HG03097 (cell line): ENCODE measurements around the gene STEAP3.

Source experiments
- ATAC-seq: cut with Tn5 transposase; IDR thresholded peaks from one replicate; pipeline ENCODE4 v1.9.1; 2021; ENCODE audit not compliant: unreplicated experiment, low FRiP score

STEAP3 gene

DNA sequence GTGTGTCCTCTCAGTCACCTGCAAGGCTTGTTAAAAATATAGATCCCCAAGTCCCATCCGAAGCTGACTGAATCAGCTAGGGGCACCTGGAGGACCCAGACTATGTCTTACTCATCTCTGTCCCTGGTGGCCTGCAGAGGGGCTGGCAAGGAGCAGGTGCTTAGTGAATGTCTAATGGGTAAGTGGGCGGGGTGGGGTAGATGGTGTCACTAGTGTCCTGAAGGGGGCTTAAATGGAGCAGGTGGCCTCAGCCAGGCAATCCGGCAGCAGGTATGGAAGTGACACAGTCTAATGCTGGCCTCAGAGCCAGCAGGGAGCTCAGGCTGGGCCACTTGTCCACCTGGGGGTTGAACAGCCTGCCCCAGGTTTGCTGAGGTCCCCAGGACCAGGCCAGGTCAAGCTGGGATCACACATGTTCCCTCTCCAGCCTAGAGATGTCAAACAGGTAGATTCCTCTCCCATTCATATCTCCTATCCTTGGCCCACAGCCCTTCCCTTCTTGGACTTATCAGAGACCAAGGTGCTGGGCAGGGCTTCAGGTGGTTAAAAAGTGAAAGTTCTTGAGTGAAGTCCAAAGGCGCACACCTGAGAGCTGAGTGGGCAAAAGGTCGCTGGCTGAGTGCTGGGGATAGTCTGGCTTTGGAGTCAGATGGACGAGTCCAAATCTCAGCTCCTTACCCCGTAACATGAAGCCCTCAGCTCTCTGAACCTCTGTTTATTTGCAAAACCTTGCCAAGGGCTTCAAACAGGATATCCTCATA is 1.7 kb downstream of the STEAP3 start:
- no peak for ATAC-seq

DNA sequence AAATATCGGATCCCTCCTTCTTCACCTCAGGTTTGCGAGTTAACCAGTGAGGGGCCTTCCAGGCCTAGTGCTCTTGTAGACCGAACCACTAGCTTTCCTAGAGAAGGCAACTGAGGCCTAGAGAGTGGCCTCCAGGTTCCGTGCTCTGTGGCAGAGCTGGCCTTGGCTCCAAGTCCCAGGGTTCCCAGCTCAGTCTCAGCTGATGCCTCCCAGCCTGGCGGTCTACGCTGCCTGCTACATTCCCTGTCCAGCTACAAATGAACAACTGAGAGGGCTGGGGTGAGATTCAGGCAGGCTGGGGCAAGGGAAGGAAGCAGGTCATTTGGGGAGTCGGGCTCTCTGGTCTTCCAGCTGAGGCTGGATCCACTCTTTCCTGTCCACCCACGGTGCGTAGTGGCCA is 2.3 kb downstream of the STEAP3 start:
- ATAC-seq: no peak

DNA sequence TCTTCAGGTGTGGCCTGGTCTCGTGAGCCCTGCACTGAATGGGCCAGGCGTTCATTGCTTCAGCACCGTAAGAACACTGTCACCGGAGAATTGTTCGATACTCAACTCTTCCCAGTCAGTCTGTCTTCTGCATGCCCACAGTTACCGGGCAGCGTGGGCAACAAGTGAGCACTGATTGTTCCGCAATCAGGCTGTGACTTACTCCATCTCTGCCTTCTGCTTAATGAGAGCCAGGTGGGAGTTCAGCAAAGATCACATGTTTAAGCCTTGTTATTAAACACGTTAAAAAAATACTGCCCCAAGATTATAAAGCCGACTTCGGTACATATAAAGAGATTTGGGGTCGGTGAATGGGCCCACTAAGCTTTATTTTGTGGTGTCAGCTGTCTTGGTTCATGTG is 3.7 kb downstream of the STEAP3 start:
- no peak for ATAC-seq

DNA sequence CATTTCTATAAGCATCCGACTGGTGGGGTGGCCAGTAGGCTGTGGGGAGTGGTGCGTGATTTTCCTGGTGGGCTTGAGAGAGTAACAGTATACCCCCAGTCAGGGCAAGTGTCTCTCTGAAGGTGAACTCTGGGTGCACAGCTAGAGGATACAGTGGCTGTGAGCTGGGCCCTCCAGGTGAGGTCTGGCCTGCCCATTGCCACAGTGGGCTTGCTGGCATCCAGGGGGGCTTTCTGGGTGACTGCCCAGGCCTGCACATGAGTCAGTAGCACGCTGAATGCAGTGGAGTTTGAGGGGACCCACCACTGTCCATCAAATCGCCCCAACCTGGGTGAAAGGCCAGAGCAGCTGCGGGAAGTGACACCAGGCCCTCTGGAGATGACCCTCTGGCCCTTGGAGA is 4.5 kb downstream of the STEAP3 start:
- no peak for ATAC-seq

DNA sequence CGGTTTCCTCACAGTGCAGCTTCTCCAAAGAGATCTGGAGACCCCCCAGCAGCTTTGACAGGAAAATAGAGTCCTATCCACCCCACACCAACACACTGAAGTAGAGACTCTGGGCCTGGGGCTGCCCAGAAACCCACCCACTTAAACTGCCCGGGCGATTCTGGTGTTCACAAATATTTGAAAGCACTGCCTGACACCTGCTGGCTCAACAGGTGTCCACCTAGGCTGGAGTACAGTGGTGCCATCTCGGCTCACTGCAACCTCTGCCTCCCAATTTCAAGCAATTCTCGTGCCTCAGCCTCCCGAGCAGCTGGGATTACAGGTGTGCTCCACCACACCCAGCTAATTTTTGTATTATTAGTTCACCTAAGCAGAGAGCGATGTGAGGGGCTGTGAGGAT is 5.3 kb downstream of the STEAP3 start:
- ATAC-seq: no peak

DNA sequence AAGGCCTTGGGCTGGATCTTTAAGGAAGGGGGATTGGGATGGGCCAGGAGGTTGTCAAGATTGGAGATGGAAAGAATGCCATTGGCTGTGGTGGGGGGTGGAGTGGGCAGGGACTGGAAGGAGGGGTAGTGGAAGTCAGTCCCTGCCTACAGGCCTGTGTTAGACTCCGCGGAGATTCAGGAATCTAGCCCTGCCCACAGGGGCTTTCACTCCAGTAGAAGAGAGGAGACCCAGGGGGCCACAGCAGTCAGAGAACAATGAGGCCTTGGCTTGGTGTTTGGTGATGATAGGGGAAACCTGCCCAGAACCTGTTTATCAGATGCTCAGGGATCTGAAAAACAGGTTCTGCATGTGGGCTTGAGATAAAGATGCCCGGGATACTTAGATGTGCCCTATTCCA is 6.1 kb downstream of the STEAP3 start:
- no peak for ATAC-seq

DNA sequence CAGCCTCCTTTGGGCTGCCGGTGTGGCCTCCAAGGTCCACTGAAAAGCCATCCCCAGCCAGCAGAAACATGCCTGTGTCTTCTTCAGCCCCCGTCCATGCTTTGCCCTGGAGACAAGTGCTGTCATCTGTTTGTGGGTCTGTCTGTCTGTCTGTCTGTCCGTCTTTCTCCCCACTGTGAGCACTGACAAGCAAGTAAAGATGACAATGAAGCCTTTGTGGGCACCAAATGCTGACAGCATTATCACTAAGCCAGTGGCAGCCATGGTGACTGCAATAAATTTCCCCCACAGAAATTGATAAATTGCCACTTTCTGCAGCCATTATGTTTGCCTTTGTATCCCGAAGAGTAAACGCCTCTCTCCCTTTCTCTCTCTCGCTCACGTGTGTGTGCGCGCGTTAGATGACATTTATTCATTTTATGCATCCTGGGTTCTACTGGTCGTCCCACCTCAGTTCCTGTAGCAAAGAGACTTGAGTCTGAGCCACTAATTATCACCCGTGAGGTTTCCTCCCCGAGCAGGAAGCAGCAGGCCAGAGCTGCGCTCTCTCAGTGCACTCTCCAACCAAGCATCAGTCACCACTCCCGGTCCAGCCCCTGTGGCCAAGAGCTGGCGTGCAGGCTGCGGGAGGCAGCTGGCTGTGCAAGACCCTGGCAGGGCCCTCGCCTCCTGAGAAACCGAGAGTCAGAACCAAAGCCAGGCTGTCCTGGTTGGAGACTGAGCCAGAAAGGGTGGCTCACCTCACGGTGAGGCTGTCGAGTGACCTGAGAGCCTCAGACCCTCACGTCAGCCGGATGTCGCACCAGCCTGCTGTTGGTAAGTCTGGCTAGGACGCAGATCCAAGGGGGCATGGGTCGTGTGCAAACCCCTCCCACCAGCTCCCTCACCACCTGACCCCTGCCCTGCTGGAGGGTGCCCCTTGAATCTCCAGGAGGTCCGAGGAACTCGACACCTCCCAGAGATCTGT is 6.9 kb downstream of the STEAP3 start:
- no peak for ATAC-seq

DNA sequence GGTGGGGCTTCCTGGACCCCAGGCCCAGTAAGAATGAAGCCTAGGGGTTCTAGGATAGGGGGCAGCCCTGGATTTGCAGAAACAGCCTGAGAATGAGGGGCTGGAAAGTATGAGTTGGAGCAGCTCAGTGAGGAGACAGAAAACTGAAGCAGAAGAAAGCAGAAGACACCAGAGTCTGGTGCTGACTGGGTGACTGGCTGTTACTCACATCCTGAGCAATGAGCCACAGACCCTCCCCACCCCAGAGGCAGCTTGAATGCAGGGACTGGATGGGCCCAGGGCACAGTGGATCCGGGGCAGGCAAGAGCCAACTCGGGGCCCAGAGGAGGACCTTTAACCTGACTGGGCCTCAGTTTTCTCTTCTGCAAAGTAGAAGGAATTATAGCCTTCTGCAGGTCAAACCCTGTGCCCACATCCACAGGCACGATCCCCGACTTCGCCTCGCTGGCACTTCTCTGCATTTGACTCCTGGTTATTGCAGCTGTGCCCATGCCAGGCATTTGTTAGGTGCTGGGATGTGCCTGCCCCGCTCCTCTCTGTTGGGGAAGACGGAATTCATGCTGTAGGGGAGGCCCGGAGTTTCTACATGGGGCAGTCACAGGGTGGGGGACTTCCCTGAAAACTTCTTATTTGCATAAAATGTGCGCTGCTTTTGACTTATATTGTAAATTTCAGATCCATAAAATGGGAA is 8.5 kb downstream of the STEAP3 start:
- ATAC-seq: no peak

DNA sequence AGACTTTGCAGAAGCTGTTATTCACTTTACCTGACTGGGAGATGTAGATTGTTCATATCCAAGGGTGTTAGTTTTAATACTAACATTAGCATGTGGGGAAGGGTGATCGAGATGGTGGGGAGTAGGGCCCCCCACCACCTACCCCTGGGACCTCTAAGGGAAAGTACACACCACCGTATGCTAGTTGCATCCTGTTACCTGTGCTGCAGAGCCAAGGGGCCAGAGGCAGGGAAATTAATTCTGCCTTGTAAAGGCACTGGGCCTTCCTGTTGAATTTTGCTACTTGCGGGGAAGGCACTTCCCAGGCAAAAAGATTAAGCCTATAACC is 9.0 kb downstream of the STEAP3 start:
- no peak for ATAC-seq

DNA sequence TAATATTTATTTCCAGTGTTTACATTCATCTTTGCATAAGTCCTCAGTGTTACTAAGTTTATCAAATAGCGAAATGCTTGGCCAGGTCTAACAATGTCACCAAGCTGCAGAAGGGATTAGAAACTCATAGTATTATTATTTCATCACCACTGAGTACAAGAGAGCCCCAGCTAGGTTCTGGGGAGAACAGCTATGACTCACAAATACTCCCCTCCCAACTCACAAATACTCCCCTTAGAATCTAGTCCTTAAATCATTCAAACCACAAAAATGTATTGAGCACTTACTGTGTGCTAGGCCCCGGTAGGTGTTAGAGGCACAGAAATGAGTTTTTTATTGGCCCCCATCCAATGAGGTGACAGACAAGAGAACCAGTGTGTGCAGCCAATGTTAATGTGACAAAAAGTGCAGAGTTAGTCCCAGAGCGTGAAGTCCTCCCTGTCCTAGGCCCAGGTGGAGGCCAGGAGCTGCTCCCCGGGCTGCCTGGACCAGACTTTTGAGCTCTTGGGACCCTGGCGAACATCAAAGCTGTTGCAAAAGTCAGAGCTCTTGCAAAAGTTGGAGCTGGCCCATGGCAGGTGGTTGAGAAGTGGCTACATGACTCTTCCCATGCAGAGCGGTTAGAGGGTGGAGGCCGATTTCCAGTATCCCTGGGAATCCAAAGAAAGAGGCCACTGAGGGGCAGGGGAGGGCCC is 9.8 kb downstream of the STEAP3 start:
- no peak for ATAC-seq

DNA sequence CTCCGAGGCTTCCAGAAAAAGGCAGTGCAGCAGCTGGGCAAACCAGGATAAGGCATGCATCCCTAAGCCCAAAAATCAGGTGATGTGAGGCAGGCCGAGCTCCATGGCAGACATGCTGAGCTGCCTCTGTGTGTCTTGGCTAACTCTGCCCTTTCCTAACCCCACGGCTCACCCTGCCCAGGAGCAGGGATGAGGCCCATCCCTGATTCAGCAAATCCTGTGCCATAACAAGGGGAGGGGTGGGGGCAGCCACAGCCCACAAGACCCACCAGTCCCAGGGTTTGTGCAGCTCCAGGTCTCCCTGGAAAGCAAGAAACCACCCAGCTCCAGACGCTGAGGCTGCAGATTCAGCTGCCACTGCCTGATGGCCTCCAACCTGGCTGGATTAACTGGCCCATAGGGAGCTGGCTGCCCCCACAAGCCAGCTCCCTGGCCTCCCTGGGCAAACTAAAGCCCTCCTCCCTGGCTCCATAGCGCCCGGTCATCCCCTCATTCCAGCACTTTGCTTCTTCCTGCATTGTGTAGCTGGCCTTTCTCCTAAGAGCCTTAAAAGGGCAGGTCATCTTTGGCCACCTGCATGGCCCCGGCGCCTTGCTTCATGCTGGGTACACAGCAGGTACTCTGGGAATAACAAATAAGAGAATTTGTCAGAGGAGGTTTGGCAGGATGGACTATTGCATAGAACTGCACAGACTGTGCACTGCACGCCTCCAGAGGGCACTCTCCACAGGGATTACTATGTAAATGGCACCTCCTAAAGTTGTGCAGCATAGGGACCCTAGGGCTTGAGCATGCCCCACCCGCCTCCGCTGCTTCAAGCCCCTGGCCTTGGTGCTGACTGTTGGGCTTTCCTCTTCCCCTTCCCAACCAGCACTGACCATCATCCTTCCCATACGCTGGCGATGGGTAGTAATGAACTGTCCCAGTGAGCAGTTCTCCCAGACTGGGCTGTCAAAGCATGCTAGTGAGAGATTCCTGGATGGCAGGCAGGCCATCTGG is 10.7 kb downstream of the STEAP3 start:
- no peak for ATAC-seq

DNA sequence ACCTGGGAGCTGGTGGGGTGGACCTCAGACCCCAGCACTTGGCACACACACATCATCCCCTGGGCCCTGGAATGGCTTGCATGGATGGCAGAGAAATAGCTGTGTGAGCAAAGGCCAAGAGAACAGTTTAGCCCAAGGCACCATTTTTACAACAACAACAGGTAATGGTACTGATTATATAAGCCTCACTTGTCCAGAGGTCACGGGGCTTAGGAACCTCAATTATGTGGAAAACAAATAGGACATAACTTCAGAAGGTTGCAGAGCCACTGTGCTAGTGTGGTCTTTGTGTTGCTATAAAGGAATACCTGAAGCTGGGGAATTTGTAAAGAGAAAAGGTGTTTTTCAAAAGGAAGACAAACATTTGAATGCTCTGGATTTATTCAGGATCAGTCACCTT is 13.2 kb downstream of the STEAP3 start:
- no peak for ATAC-seq

DNA sequence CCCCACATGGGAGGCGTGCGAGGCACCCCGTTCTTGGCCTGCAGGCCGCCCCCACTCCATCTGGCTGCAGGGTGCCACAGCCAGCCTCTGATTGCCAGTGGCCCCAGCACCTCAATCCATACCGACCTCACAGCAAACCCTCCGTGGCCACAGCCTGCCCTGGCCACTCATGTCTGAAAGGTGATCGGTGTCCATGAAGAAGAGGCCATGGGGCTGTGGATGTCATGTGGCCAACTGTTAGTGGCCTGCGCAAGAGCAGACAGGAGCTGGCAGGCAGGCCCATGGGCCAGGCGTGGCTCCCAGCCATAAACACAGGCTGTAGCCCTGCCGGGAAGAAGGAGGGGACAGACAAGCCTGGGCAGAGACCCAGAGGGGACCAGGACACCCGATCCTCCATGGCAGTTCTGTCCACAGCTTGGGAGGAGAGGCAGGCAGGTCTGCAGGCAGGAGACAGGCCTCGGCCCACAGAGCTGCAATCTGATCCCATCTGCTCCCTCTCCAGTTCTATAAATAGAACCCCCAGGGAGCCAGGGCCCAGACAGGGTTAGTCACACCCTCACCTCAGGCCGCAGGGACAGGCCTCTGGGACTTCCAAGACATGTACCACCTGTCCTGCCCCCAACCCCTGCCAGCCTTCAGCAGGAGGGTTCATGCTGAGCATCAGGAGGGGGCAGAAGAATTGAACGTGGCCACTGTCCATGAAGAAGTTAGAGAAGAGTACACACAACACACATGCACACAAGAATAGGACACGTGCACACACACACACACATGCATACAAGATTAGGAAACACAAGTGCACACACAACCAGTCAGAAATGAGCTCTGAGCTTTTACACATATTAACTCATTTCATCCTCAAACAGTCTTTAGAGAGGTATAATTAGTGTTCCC is 16.9 kb downstream of the STEAP3 start:
- no peak for ATAC-seq

DNA sequence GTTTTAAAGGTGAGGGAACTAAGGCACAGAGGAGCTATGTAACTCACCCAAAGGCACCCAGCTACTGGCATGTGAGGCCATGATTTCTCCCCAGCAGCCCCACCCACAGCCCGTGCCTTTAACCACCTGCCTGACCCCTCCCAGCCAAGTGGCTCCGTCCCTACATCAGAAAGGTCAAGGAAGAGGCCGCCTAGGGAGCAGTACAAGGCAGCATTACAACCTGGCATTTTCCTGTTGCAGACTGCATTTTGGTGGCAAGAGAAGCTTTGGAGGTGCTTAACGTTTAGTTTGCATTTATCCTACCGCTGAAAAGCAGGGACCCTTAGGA is 17.5 kb downstream of the STEAP3 start:
- no peak for ATAC-seq

DNA sequence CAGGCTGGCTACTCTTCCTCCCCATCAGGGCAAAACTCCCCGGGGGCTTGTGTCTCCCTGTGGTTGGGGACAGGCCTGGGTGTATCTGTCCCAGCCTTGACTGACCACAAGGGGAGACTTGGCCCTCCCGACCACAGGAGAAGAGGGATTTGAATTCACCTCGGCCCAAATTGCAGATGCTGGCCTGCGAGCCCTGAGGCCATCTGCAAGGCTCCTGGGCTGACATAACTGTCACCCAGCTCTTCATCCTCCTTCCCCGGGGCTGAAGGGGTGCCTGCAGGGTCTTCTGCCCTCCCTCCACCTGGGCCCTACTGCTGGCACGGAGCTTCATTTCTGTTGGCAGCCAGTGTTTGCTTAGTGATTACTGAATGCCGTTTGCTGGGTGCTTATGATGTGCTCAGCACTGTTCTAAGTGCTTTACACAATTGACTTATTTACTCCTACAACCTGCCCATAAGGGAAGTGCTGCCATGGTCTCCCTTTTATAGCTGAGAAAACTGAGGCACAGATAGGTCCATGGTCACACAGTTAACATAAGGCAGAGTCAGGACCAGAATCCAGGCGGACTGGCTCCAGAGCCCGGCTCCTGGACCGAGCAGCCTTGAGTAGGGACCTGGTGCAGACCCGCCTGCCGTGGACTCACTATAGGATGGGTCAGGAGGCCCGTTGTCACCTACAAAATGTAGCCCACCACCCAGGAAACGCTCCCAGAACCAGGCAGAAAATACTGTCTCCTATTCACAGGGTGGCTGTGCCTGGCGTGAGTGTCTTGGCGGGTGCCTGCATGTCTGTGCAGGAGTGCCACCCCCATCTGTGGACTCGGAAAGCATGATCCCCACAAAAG is 18.9 kb downstream of the STEAP3 start:
- ATAC-seq: no peak

DNA sequence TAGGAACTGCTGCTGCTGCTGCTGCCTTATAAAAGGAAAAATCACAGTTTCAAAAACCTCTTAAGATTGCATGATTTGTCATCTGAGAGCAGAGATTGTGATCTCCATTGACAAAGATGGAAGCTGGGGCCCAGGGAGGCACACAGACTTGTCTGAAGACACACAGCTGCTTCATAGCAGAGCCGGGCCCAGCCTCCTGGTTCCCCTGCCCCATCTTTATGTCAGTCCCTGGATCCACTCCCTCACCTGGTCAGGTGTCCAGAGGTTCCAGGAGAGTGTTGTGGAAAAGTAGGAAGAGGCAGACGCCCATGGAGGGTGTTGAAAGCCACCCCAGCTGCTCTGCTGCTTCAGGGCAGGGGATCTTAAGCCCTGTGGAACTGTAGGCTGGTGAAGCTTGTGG is 20.0 kb downstream of the STEAP3 start:
- no peak for ATAC-seq

DNA sequence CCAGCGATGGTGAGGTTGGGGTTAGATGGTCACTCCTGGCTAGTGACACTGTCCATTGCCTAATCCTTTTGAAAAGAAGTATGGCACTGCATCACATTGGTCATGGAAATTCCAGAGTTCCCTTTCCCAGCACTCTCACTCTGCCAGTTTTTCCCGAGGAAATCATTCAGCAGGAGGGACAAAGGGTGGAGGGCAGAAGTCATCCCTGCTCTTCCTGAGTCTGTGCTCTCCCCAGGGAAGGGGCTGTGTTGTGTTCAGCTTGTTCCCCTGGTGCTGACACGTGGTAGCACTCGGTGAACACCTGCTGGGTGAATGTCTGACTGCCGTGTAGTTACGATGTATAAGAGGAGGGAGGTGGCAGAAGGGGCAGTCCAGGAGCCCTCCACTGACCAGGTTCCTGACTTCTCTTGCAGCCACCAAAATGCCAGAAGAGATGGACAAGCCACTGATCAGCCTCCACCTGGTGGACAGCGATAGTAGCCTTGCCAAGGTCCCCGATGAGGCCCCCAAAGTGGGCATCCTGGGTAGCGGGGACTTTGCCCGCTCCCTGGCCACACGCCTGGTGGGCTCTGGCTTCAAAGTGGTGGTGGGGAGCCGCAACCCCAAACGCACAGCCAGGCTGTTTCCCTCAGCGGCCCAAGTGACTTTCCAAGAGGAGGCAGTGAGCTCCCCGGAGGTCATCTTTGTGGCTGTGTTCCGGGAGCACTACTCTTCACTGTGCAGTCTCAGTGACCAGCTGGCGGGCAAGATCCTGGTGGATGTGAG is 21.6 kb downstream of the STEAP3 start:
- ATAC-seq: no peak
